Osteoblast (primary cell): ENCODE results near the gene CEP89. TPM values are rescaled to one million over a fixed set of nuclear protein-coding genes. Genes with fewer than 3 reads are reported as not detected.
A peak's percentile ranks its signal among the peaks of the same experiment; 100 is the strongest.

Source experiments
- DNase-seq: peaks from one replicate; pipeline ENCODE4 v3.0.0; 2011; ENCODE audit warnings: low spot score, mixed read lengths; ENCODE audit not compliant: insufficient read length; ENCODE audit errors: missing footprints
- H2AFZ ChIP-seq: 2 replicates; pipeline ENCODE4 v1.6.0; 2011; ENCODE audit warnings: mild to moderate bottlenecking, low read length
- H3K27ac ChIP-seq: 2 replicates; pipeline ENCODE4 v1.5.1; 2011; ENCODE audit warnings: mild to moderate bottlenecking, low read depth, low read length, moderate library complexity
- H3K27me3 ChIP-seq: 2 replicates; pipeline ENCODE4 v1.6.0; 2012; ENCODE audit warnings: mild to moderate bottlenecking, control low read depth, inconsistent platforms, low read length, moderate library complexity; ENCODE audit not compliant: insufficient read depth
- H3K36me3 ChIP-seq: 2 replicates; pipeline ENCODE4 v1.5.1; 2011; ENCODE audit warnings: mild to moderate bottlenecking, low read length, control low read depth, moderate library complexity; ENCODE audit not compliant: insufficient read depth
- H3K4me1 ChIP-seq: 2 replicates; pipeline ENCODE4 v1.5.1; 2011; ENCODE audit warnings: mild to moderate bottlenecking, low read length, control low read depth, moderate library complexity; ENCODE audit not compliant: insufficient read depth
- H3K4me2 ChIP-seq: 2 replicates; pipeline ENCODE4 v1.6.0; 2011; ENCODE audit warnings: mild to moderate bottlenecking, low read length; ENCODE audit not compliant: insufficient read depth
- H3K4me3 ChIP-seq: fragments of 200-600 bp; sonication (generic); 3 replicates; pipeline ENCODE4 v1.5.1; 2012; ENCODE audit warnings: mild to moderate bottlenecking, low read length, inconsistent platforms; ENCODE audit not compliant: insufficient read depth
- H3K79me2 ChIP-seq: 2 replicates; pipeline ENCODE4 v1.6.0; 2012; ENCODE audit warnings: mild to moderate bottlenecking, low read length, control low read depth, inconsistent platforms; ENCODE audit not compliant: insufficient read depth
- H3K9me3 ChIP-seq: 2 replicates; pipeline ENCODE4 v1.5.1; 2011; ENCODE audit warnings: low read depth, low read length, control low read depth
- H4K20me1 ChIP-seq: 2 replicates; pipeline ENCODE4 v1.6.0; 2012; ENCODE audit warnings: mild to moderate bottlenecking, low read length, control low read depth; ENCODE audit not compliant: insufficient read depth
- CTCF ChIP-seq: IDR thresholded peaks from 2 replicates; pipeline ENCODE4 v1.5.1; 2011; ENCODE audit warnings: mild to moderate bottlenecking, low read depth, low read length, moderate library complexity; ENCODE audit errors: extremely low read depth
- total RNA-seq: library from RNA; depleted of rRNA; stranded (reverse); fragments of >200 nt; gene quantifications from 2 replicates; pipeline ENCODE4 v1.2.3, GENCODE V29; 2012

Gene CEP89
- total RNA-seq, 1 donor, result 18.5 TPM

- Histone ChIP-seq H3K27me3 (no peaks in the 10 kb centered on the region), H3K36me3 (no peaks in the 10 kb centered on the region), H3K4me1 (peaks cover 5% of the 10 kb centered on the region), H3K79me2 (no peaks in the 10 kb centered on the region), H3K4me3 (no peak overlapping the region), H3K9me3 (no peaks in the 10 kb centered on the region), H4K20me1 (no peaks in the 10 kb centered on the region), H3K4me2 (no peak overlapping the region), H2AFZ (no peak overlapping the region), H3K27ac (no peak overlapping the region)
- DNase-seq, result no peak
- TF ChIP-seq CTCF, result no peak
Measured at GRCh38 chr19:32881766-32882165, 90.0 kb downstream of the CEP89 start.

GRCh38 chr19:32880622-32881021 is 91.1 kb downstream of the CEP89 start:
- Histone ChIP-seq H2AFZ (no peak overlapping the region), H3K9me3 (no peaks in the 10 kb centered on the region), H3K4me2 (no peak overlapping the region), H4K20me1 (no peaks in the 10 kb centered on the region), H3K79me2 (no peaks in the 10 kb centered on the region), H3K4me3 (no peak overlapping the region), H3K4me1 (peaks cover 5% of the 10 kb centered on the region), H3K27ac (no peak overlapping the region), H3K27me3 (no peaks in the 10 kb centered on the region), H3K36me3 (no peaks in the 10 kb centered on the region)
- DNase-seq, result peak; percentile 86
- no peak for TF ChIP-seq CTCF

GRCh38 chr19:32879741-32880140 is 92.0 kb downstream of the CEP89 start:
- Histone ChIP-seq H2AFZ (no peak overlapping the region), H3K4me2 (no peak overlapping the region), H4K20me1 (no peaks in the 10 kb centered on the region), H3K9me3 (no peaks in the 10 kb centered on the region), H3K4me3 (no peak overlapping the region), H3K27me3 (no peaks in the 10 kb centered on the region), H3K27ac (no peak overlapping the region), H3K79me2 (no peaks in the 10 kb centered on the region), H3K36me3 (no peaks in the 10 kb centered on the region), H3K4me1 (peaks cover 5% of the 10 kb centered on the region)
- no peak for TF ChIP-seq CTCF
- no peak for DNase-seq

GRCh38 chr19:32878988-32879387 is 92.8 kb downstream of the CEP89 start:
- H3K27me3 ChIP-seq, result no peaks in the 10 kb centered on the region
- TF ChIP-seq CTCF, result no peak
- H3K4me3 ChIP-seq, result no peak overlapping the region
- H3K4me2 ChIP-seq, result no peak overlapping the region
- no peaks in the 10 kb centered on the region for H3K36me3 ChIP-seq
- H3K9me3 ChIP-seq, result no peaks in the 10 kb centered on the region
- DNase-seq, result no peak
- no peaks in the 10 kb centered on the region for H3K79me2 ChIP-seq
- no peak overlapping the region for H3K27ac ChIP-seq
- peaks cover 5% of the 10 kb centered on the region for H3K4me1 ChIP-seq
- H4K20me1 ChIP-seq, result no peaks in the 10 kb centered on the region
- H2AFZ ChIP-seq, result no peak overlapping the region
